SHP77 (cell line): ENCODE data around the gene APOA4.
"Not testable (repeated sequence)": the region's sequence is repeated elsewhere in the genome, so short reads cannot be mapped to it uniquely, and the experiment has no call there.

ENCODE experiments used
- DNase-seq, 2 experiments: peaks; one replicate each; lab custom pipeline; 2025; lab: John Stamatoyannopoulos, UW

The APOA4 gene

DNA sequence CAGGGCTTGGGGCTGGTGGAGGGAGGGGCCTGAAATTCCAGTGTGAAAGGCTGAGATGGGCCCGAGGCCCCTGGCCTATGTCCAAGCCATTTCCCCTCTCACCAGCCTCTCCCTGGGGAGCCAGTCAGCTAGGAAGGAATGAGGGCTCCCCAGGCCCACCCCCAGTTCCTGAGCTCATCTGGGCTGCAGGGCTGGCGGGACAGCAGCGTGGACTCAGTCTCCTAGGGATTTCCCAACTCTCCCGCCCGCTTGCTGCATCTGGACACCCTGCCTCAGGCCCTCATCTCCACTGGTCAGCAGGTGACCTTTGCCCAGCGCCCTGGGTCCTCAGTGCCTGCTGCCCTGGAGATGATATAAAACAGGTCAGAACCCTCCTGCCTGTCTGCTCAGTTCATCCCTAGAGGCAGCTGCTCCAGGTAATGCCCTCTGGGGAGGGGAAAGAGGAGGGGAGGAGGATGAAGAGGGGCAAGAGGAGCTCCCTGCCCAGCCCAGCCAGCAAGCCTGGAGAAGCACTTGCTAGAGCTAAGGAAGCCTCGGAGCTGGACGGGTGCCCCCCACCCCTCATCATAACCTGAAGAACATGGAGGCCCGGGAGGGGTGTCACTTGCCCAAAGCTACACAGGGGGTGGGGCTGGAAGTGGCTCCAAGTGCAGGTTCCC lies 6.5 kb upstream of the APOA4 start, which contains the start of gene APOC3:
Gene APOC3, plus strand, starts transcription at position 383 of the 659 bp plus-strand sequence. CDS start 676 bp downstream, outside the sequence.
- DNase-seq = no peak

- no peak for DNase-seq
Measured at GRCh38 chr11:116828632-116829524, 5.8 kb upstream of the APOA4 start.

GRCh38 chr11:116827461-116827860 lies 4.4 kb upstream of the APOA4 start:
- DNase-seq = no peak

GRCh38 chr11:116826751-116827431 lies 3.8 kb upstream of the APOA4 start:
- DNase-seq = no peak

- DNase-seq = no peak
Measured at GRCh38 chr11:116825854-116826750, 3.0 kb upstream of the APOA4 start.

- no peak for DNase-seq
Measured at GRCh38 chr11:116825434-116825833, 2.3 kb upstream of the APOA4 start.

DNA sequence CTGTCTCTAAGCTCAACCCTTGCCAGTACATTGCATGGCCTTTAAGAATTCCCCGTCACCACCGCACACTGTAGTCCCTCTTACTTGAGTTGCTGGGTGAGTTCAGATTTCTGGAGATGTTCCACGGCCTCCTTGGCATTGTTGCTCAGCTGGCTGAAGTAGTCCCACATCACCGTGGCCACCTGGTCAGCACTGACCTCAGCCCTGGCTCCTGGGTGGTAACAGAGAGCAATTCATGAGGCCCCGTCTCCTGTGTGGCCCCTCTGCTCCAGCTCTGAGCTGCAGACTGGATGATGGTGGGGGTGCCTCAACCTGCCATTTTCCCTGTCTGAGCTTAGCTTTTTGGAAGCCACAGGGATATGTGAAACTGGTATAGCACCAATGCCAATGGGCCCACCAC lies 529 bp downstream of the APOA4 start:
- no peak for DNase-seq

GRCh38 chr11:116821050-116821918 lies 1.8 kb downstream of the APOA4 start:
- no peak for DNase-seq

DNA sequence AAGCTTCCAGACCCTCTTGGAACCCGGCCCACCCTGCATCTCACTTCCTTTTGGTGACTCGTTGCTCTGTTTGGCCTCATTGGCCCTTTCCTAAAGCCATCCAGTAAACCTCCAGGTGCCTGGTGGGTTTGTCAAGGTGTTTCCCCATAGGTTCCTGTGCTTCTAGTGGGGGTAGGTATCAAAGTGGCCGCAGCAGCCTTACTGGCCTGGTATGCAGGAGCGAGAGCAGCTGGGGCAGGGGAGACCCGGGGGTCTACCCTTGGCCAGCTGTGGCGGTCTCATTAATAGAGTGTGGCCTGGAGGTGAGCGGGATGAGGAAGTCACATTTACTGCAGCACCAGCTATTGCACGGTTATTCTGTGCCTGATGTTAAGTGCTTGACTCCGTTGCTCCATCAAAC lies 4.1 kb downstream of the APOA4 start:
- no peak for DNase-seq

GRCh38 chr11:116814502-116814901 lies 8.6 kb downstream of the APOA4 start:
- no peak for DNase-seq

DNA sequence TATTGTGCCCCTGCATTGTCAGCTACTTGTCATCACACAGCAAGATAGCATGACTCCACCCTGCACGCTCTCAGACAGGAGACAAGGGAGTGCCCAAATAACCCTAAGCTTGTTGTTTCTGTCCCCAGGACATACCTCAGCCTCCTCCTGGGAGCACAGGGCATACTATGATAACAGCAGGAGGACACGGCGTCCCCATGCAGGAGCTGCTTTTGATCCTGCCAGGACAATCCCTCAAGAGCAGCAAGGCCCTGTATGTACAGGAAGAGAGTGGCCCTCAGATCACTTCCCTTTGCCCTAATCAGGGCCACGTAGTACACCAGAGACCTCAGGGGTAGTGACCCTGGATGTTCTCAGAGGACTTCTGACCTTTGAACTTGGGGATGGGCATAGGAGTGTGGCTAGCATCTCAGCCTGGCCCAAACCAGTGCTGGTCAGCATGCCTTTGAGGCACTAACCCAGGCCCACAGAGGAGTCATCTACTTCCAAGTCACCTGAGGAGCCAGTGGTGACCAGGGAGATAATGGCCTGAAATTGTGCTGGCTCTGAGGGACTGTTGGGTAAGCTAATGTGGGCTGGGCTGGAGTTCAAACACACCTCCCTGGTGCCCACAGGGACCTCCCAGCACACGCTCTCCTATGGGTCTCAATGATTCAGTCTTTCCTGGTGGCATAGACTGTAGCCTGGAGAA lies 9.2 kb downstream of the APOA4 start:
- no peak for DNase-seq

- no peak for DNase-seq
Measured at GRCh38 chr11:116813170-116813569, 9.9 kb downstream of the APOA4 start.

- DNase-seq = no peak
Measured at GRCh38 chr11:116812109-116812508, 11.0 kb downstream of the APOA4 start.

GRCh38 chr11:116811194-116811593 lies 11.9 kb downstream of the APOA4 start:
- DNase-seq = no peak

GRCh38 chr11:116808262-116809175 lies 14.6 kb downstream of the APOA4 start:
- DNase-seq = no peak

- DNase-seq = no peak
Measured at GRCh38 chr11:116807601-116808261, 15.4 kb downstream of the APOA4 start.

- no peak for DNase-seq
Measured at GRCh38 chr11:116804001-116804400, 19.1 kb downstream of the APOA4 start.

GRCh38 chr11:116801662-116802061 lies 21.4 kb downstream of the APOA4 start:
- DNase-seq = not testable (repeated sequence)
